HG03432 (cell line): ENCODE results near the gene FAM168A.
"Not testable (repeated sequence)": the region's sequence is repeated elsewhere in the genome, so short reads cannot be mapped to it uniquely, and the experiment has no call there.

Source experiments
- ATAC-seq: cut with Tn5 transposase; IDR thresholded peaks from one replicate; pipeline ENCODE4 v1.9.1; 2021; ENCODE audit warnings: mild to moderate bottlenecking, moderate library complexity; ENCODE audit not compliant: unreplicated experiment

FAM168A gene

GRCh38 chr11:73436859-73437258, 161.1 kb downstream of the FAM168A start:
- not testable (repeated sequence) for ATAC-seq

- ATAC-seq = no peak
Observed at GRCh38 chr11:73431396-73431795, 166.5 kb downstream of the FAM168A start.

GRCh38 chr11:73430326-73430725, 167.6 kb downstream of the FAM168A start:
- ATAC-seq = no peak

- no peak for ATAC-seq
Observed at GRCh38 chr11:73429121-73429750, 168.7 kb downstream of the FAM168A start.

- no peak for ATAC-seq
Observed at GRCh38 chr11:73428699-73429098, 169.2 kb downstream of the FAM168A start.

- ATAC-seq = no peak
Observed at GRCh38 chr11:73428227-73428626, 169.7 kb downstream of the FAM168A start.

- no peak for ATAC-seq
Observed at GRCh38 chr11:73426219-73426850, 171.6 kb downstream of the FAM168A start.

GRCh38 chr11:73425108-73425507, 172.8 kb downstream of the FAM168A start:
- ATAC-seq = no peak

GRCh38 chr11:73423506-73423905, 174.4 kb downstream of the FAM168A start:
- no peak for ATAC-seq

- no peak for ATAC-seq
Observed at GRCh38 chr11:73422886-73423285, 175.0 kb downstream of the FAM168A start.

GRCh38 chr11:73420136-73420535, 177.8 kb downstream of the FAM168A start:
- ATAC-seq = no peak

GRCh38 chr11:73416786-73417185, 181.1 kb downstream of the FAM168A start:
- ATAC-seq = no peak

GRCh38 chr11:73415854-73416615, 181.9 kb downstream of the FAM168A start:
- no peak for ATAC-seq

GRCh38 chr11:73414977-73415651, 182.8 kb downstream of the FAM168A start:
- no peak for ATAC-seq

GRCh38 chr11:73413256-73413655, 184.7 kb downstream of the FAM168A start:
- ATAC-seq = no peak

- no peak for ATAC-seq
Observed at GRCh38 chr11:73412308-73412707, 185.6 kb downstream of the FAM168A start.

- ATAC-seq = no peak
Observed at GRCh38 chr11:73411031-73411430, 186.9 kb downstream of the FAM168A start.

- ATAC-seq = no peak
Observed at GRCh38 chr11:73410627-73411026, 187.3 kb downstream of the FAM168A start.

- ATAC-seq = no peak
Observed at GRCh38 chr11:73409431-73409830, 188.5 kb downstream of the FAM168A start.

GRCh38 chr11:73406619-73407018, 191.3 kb downstream of the FAM168A start:
- no peak for ATAC-seq

GRCh38 chr11:73406131-73406530, 191.8 kb downstream of the FAM168A start:
- ATAC-seq = no peak

GRCh38 chr11:73405146-73405510, 192.8 kb downstream of the FAM168A start:
- no peak for ATAC-seq
